Measurements from ENCODE around the gene TNFSF11.

TNFSF11 gene

DNA sequence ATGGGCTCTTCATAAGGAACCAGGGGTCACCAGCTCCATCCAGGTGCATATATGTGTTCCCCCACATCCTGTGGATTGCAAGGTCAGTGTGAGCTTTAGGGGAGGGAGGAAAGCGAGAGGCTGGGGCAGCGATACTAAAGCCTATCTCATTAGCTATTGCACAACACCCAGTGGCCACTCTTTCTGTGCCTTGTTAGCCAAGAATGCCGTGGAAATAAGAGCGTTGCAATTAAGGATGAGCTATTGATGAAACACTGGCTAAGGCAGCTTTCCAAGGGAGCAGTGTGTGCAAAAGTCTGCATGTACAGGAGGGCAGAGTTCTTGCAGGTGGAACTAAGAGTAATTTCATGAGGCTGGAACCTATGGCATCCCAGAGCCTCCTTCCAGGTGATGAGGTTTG, 17.6 kb downstream of the TNFSF11 start:
- H3K4me2 ChIP-seq (ENCODE audit: low read depth, low read length), result no peak overlapping the region
- no peaks in the 10 kb centered on the region for H4K20me1 ChIP-seq (ENCODE audit: insufficient read depth, low read length)
- DNase-seq, result no peak
- no peaks in the 10 kb centered on the region for H3K36me3 ChIP-seq (replicated peaks; ENCODE audit: insufficient read depth, low read length)
- H3K27me3 ChIP-seq (replicated peaks; ENCODE audit: insufficient read depth, low read length), result no peaks in the 10 kb centered on the region
- no peak overlapping the region for H2AFZ ChIP-seq (ENCODE audit: low read length)
- TF ChIP-seq, protein P1, sequence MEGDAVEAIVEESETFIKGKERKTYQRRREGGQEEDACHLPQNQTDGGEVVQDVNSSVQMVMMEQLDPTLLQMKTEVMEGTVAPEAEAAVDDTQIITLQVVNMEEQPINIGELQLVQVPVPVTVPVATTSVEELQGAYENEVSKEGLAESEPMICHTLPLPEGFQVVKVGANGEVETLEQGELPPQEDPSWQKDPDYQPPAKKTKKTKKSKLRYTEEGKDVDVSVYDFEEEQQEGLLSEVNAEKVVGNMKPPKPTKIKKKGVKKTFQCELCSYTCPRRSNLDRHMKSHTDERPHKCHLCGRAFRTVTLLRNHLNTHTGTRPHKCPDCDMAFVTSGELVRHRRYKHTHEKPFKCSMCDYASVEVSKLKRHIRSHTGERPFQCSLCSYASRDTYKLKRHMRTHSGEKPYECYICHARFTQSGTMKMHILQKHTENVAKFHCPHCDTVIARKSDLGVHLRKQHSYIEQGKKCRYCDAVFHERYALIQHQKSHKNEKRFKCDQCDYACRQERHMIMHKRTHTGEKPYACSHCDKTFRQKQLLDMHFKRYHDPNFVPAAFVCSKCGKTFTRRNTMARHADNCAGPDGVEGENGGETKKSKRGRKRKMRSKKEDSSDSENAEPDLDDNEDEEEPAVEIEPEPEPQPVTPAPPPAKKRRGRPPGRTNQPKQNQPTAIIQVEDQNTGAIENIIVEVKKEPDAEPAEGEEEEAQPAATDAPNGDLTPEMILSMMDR (IDR thresholded peaks at IDR 0.05; ENCODE audit: low read length), result no peak
- TF ChIP-seq EZH2phosphoT487 (IDR thresholded peaks at IDR 0.05; ENCODE audit: low read length) (no peak), EZH2 (optimal IDR thresholded peaks at IDR 0.05; ENCODE audit: low read depth, low read length) (no peak)
- no peaks in the 10 kb centered on the region for H3F3A ChIP-seq (ENCODE audit: insufficient read depth, low read length)
- H3K27ac ChIP-seq (ENCODE audit: low read length), result no peak overlapping the region
- no peak overlapping the region for H3K9ac ChIP-seq (ENCODE audit: low read length)
- no peaks in the 10 kb centered on the region for H3K79me2 ChIP-seq (ENCODE audit: low read length)
- H3K9me2 ChIP-seq (replicated peaks; ENCODE audit: insufficient read depth, low read length), result no peaks in the 10 kb centered on the region
- H3K4me1 ChIP-seq (ENCODE audit: low read length), result no peaks in the 10 kb centered on the region
- no peak overlapping the region for H3K4me3 ChIP-seq (ENCODE audit: low read length)
- no peaks in the 10 kb centered on the region for H3K9me3 ChIP-seq (replicated peaks; ENCODE audit: insufficient read depth, low read length)

DNA sequence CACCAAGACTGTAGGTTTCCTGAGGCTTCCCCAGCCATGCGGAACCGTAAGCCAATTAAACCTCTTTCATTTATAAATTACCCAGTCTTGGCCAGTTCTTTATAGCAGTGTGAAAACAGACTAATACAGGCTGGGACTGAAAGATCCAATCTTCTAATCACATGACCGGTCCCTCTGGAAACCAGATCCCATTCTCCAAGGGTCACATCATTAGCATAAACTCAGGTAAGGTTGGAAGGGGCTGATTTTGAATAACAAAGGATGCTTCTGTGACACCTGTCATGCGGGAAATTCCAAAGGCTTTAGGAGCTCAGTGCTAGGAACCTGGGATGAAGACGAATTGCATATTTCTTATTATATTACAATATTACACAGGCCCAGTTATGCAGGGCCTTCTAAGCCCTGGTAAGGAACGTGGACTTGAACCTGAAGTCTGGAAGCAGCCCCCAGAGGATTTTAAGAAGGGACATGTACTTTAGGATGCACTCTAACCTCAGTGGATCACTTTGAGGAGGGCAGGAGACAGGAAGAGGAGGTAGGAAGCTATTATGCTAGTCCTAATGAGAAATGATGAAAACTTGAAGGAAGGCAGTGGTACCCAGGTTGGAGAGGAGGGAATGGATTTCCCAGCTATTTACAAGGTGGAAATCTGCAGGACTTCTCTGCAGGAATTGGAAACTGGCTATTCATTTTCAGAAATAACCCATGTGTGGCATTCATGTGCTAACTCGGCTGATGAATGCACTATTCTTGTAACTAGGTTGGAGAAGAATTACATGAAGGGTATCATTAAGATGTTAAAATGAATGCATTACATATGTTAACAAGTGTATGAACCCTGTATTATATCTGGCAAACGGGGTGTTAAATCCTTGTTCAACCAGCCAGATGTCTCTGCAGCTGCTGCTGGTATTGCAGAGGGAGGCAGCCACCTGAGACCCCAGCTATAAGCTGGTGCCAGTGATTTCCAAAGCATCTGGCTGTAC, 19.3 kb downstream of the TNFSF11 start:
- H3K9me3 ChIP-seq (replicated peaks; ENCODE audit: insufficient read depth, low read length), result no peaks in the 10 kb centered on the region
- no peak for DNase-seq
- no peak overlapping the region for H3K9ac ChIP-seq (ENCODE audit: low read length)
- no peaks in the 10 kb centered on the region for H3K27me3 ChIP-seq (replicated peaks; ENCODE audit: insufficient read depth, low read length)
- no peak overlapping the region for H2AFZ ChIP-seq (ENCODE audit: low read length)
- no peaks in the 10 kb centered on the region for H3K36me3 ChIP-seq (replicated peaks; ENCODE audit: insufficient read depth, low read length)
- no peaks in the 10 kb centered on the region for H4K20me1 ChIP-seq (ENCODE audit: insufficient read depth, low read length)
- no peaks in the 10 kb centered on the region for H3K79me2 ChIP-seq (ENCODE audit: low read length)
- TF ChIP-seq EZH2phosphoT487 (IDR thresholded peaks at IDR 0.05; ENCODE audit: low read length) (no peak), EZH2 (optimal IDR thresholded peaks at IDR 0.05; ENCODE audit: low read depth, low read length) (no peak)
- TF ChIP-seq, protein P1 (IDR thresholded peaks at IDR 0.05; ENCODE audit: low read length), result no peak
- no peaks in the 10 kb centered on the region for H3K4me1 ChIP-seq (ENCODE audit: low read length)
- H3F3A ChIP-seq (ENCODE audit: insufficient read depth, low read length), result no peaks in the 10 kb centered on the region
- no peaks in the 10 kb centered on the region for H3K9me2 ChIP-seq (replicated peaks; ENCODE audit: insufficient read depth, low read length)
- H3K27ac ChIP-seq (ENCODE audit: low read length), result no peak overlapping the region
- H3K4me2 ChIP-seq (ENCODE audit: low read depth, low read length), result no peak overlapping the region
- H3K4me3 ChIP-seq (ENCODE audit: low read length), result no peak overlapping the region

DNA sequence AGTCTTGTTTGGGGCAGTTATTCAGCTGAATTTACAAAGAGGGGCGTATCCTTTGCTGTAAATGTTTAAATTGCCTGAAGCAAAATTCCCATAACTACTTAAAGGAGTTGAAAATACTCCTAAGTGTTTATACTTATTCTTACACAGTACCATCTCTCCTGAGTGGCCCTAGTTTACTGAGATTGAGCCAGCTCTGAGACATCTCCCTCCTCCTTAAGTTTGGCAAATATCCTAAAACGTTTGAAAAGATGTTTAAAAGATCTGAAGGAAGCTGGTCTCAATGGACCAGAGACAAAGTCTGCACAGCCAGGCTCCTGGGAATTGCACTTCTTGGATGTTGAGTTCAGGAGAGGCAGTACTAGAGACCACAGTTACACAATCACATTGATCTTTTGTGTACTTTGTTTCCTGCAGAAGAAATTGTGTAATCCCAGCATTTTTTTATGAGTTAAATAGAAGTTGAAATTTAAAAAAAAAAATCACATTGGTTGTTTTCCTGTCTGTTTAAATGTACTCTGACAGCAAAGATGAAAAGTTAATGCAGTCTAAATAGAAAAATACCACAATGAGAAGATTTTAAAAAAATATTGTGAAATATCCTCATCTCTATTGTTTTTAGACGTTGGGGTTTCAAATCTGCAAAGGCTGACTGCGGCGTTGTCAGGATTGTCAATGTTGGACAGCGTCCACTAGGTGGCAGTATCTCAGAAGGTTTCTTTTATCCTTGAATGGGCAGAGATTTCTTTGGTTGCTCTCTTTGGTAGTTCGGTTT, 20.7 kb downstream of the TNFSF11 start:
- no peak overlapping the region for H2AFZ ChIP-seq (ENCODE audit: low read length)
- H3K4me1 ChIP-seq (ENCODE audit: low read length), result no peaks in the 10 kb centered on the region
- H3K9ac ChIP-seq (ENCODE audit: low read length), result no peak overlapping the region

More for the DNA sequence above, 20.7 kb downstream of the TNFSF11 start:
- no peaks in the 10 kb centered on the region for H3K27me3 ChIP-seq (replicated peaks; ENCODE audit: insufficient read depth, low read length)
- no peaks in the 10 kb centered on the region for H4K20me1 ChIP-seq (ENCODE audit: insufficient read depth, low read length)
- no peak overlapping the region for H3K4me2 ChIP-seq (ENCODE audit: low read depth, low read length)
- peak; percentile 40 for DNase-seq
- no peak overlapping the region for H3K4me3 ChIP-seq (ENCODE audit: low read length)
- H3K9me2 ChIP-seq (replicated peaks; ENCODE audit: insufficient read depth, low read length), result no peaks in the 10 kb centered on the region
- no peaks in the 10 kb centered on the region for H3F3A ChIP-seq (ENCODE audit: insufficient read depth, low read length)
- TF ChIP-seq EZH2 (optimal IDR thresholded peaks at IDR 0.05; ENCODE audit: low read depth, low read length), result no peak
- TF ChIP-seq, protein P1 (IDR thresholded peaks at IDR 0.05; ENCODE audit: low read length), result peak; percentile 63
- no peaks in the 10 kb centered on the region for H3K79me2 ChIP-seq (ENCODE audit: low read length)
- H3K9me3 ChIP-seq (replicated peaks; ENCODE audit: insufficient read depth, low read length), result no peaks in the 10 kb centered on the region
- H3K27ac ChIP-seq (ENCODE audit: low read length), result no peak overlapping the region
- H3K36me3 ChIP-seq (replicated peaks; ENCODE audit: insufficient read depth, low read length), result no peaks in the 10 kb centered on the region
